DND-41 (cell line): ENCODE measurements around the gene VPS37D.
A peak's percentile ranks its signal among the peaks of the same experiment; 100 is the strongest.

Experiments
- ATAC-seq: fragments of 200-7000 bp; cut with Tn5 transposase; 3 replicates; pipeline ENCODE4 v1.9.1; 2021; ENCODE audit warnings: low read depth; ENCODE audit not compliant: insufficient read depth
- DNase-seq: peaks from one replicate; pipeline ENCODE4 v3.0.0-alpha.2; 2020
- H2AFZ ChIP-seq: 2 replicates; pipeline ENCODE4 v1.6.0; 2012; ENCODE audit warnings: low read depth, low read length
- H3K27ac ChIP-seq: 2 replicates; pipeline ENCODE4 v1.5.1; 2012; ENCODE audit warnings: low read length, inconsistent platforms
- H3K27me3 ChIP-seq: fragments of 200-600 bp; sonication (generic); 2 replicates; pipeline ENCODE4 v1.6.0; 2012; ENCODE audit warnings: low read length, mild to moderate bottlenecking, inconsistent platforms; ENCODE audit not compliant: insufficient read depth, poor library complexity
- H3K36me3 ChIP-seq: 2 replicates; pipeline ENCODE4 v1.5.1; 2012; ENCODE audit warnings: low read length, inconsistent platforms; ENCODE audit not compliant: insufficient read depth
- H3K4me1 ChIP-seq: 2 replicates; pipeline ENCODE4 v1.5.1; 2012; ENCODE audit warnings: mild to moderate bottlenecking, low read length; ENCODE audit not compliant: insufficient read depth
- H3K4me2 ChIP-seq: 2 replicates; pipeline ENCODE4 v1.6.0; 2012; ENCODE audit warnings: mild to moderate bottlenecking, moderate library complexity, low read length, inconsistent platforms; ENCODE audit not compliant: insufficient read depth
- H3K4me3 ChIP-seq, 2 experiments: fragments of 200-600 bp in 1 of 2; shearing (Covaris generic) in 1 of 2; 2 replicates each; pipeline ENCODE4 v1.5.1; 2012 to 2016; ENCODE audit warnings: inconsistent platforms in 2 of 2, low read length in 2 of 2, mild to moderate bottlenecking in 2 of 2, low read depth in 1 of 2, moderate library complexity in 1 of 2
- H3K79me2 ChIP-seq: 2 replicates; pipeline ENCODE4 v1.6.0; 2012; ENCODE audit warnings: low read length, inconsistent platforms; ENCODE audit not compliant: insufficient read depth
- H3K9ac ChIP-seq: 2 replicates; pipeline ENCODE4 v1.6.0; 2012; ENCODE audit warnings: low read depth, mild to moderate bottlenecking, inconsistent platforms, low read length, moderate library complexity
- H3K9me3 ChIP-seq: 2 replicates; pipeline ENCODE4 v1.5.1; 2012; ENCODE audit warnings: low read length, moderate library complexity, mild to moderate bottlenecking, inconsistent platforms; ENCODE audit not compliant: insufficient read depth, severe bottlenecking
- H4K20me1 ChIP-seq: 2 replicates; pipeline ENCODE4 v1.6.0; 2012; ENCODE audit warnings: low read length; ENCODE audit not compliant: insufficient read depth
- EZH2 ChIP-seq: IDR thresholded peaks from 3 replicates; pipeline ENCODE4 v1.6.1; 2012; ENCODE audit warnings: borderline replicate concordance, low read depth, mild to moderate bottlenecking, moderate library complexity, low read length, inconsistent platforms; ENCODE audit not compliant: severe bottlenecking
- TF ChIP-seq, protein P1 (sequence below): IDR thresholded peaks from 2 replicates; pipeline ENCODE4 v1.5.1; 2012; ENCODE audit warnings: borderline replicate concordance, low read length, moderate library complexity, mild to moderate bottlenecking; ENCODE audit not compliant: poor library complexity, severe bottlenecking; ENCODE audit errors: extremely low read depth

The VPS37D gene

GRCh38 chr7:73703225-73703624 lies 35.6 kb downstream of the VPS37D start:
- peak overlapping the region; percentile 46; the same call in 1 of the 2 replicates for H3K4me2 ChIP-seq
- peaks cover 17% of the 10 kb centered on the region for H3K36me3 ChIP-seq
- DNase-seq (no peak), ATAC-seq (no peak)
- peaks cover 19% of the 10 kb centered on the region for H4K20me1 ChIP-seq
- no peak for TF ChIP-seq EZH2
- TF ChIP-seq, protein P1, sequence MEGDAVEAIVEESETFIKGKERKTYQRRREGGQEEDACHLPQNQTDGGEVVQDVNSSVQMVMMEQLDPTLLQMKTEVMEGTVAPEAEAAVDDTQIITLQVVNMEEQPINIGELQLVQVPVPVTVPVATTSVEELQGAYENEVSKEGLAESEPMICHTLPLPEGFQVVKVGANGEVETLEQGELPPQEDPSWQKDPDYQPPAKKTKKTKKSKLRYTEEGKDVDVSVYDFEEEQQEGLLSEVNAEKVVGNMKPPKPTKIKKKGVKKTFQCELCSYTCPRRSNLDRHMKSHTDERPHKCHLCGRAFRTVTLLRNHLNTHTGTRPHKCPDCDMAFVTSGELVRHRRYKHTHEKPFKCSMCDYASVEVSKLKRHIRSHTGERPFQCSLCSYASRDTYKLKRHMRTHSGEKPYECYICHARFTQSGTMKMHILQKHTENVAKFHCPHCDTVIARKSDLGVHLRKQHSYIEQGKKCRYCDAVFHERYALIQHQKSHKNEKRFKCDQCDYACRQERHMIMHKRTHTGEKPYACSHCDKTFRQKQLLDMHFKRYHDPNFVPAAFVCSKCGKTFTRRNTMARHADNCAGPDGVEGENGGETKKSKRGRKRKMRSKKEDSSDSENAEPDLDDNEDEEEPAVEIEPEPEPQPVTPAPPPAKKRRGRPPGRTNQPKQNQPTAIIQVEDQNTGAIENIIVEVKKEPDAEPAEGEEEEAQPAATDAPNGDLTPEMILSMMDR, result no peak
- no peaks in the 10 kb centered on the region for H3K9me3 ChIP-seq
- no peaks in the 10 kb centered on the region for H3K27me3 ChIP-seq
- no peak overlapping the region for H3K4me3 ChIP-seq
- H3K79me2 ChIP-seq, result no peaks in the 10 kb centered on the region
- H2AFZ ChIP-seq, result no peak overlapping the region
- H3K4me1 ChIP-seq, result peaks cover 18% of the 10 kb centered on the region
- no peak overlapping the region for H3K9ac ChIP-seq
- no peak overlapping the region for H3K27ac ChIP-seq

GRCh38 chr7:73703757-73704639 lies 36.4 kb downstream of the VPS37D start:
- Histone ChIP-seq H3K4me1 (peaks cover 18% of the 10 kb centered on the region), H3K9ac (no peak overlapping the region), H3K36me3 (peaks cover 9% of the 10 kb centered on the region; the same call in 1 of the 2 replicates), H2AFZ (no peak overlapping the region), H3K27me3 (no peaks in the 10 kb centered on the region), H4K20me1 (peaks cover 17% of the 10 kb centered on the region), H3K4me3 (no peak overlapping the region), H3K9me3 (no peaks in the 10 kb centered on the region), H3K4me2 (peak overlapping the region; percentile 46; the same call in 1 of the 2 replicates), H3K27ac (no peak overlapping the region), H3K79me2 (no peaks in the 10 kb centered on the region)
- peak; percentile 66 for ATAC-seq
- TF ChIP-seq EZH2, result no peak
- TF ChIP-seq, protein P1, result no peak
- DNase-seq, result peak; percentile 59

DNA sequence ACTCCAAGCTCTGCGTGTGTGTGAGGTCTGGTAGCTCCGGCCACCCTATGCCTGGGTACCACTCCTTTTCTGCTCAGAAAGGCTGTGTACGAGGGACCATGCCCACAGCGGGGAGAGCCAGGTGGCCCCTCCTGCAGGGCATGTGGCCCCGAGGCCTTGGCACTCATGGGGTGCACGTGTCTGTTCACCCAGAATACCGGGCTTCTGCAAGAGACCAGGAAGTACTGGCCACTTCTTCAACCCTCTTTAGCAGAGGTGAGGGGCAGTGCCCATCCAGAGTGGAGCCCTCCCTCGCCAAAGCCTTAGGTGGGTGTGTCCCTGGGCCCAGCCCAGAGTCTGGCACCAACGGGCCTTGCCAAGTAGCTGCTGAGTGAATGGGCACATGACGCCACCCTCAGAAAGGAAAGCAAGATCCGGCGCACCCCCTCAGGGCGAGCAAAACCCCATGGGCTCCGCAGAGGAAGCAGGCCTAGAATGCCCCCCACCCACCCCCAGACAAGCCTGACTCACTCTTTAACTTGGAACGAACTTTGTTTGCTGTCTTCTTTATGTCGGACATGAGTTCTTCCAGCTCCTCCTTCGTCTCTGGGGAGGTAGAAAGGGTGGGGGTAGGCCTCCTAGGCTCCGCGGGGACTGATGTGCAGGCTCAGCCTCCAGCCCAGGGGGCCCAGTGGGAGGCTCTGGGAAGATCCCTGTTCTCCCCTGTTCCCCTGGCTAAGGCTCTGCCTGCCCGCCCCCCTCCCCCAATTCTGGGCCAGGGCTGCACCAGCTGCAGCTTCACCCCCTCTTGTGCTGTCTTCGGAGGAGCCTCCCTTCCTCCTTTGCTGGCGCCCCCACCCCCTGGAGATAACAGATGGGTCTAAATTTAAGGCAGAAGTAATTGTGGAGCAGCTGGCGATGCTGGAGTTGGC lies 37.3 kb downstream of the VPS37D start:
- Histone ChIP-seq H3K36me3 (0 out of 2 replicates have a peak, but pooled peaks cover under 1% of the 10 kb centered on the region), H3K4me2 (no peak overlapping the region), H3K9ac (no peak overlapping the region), H3K79me2 (no peaks in the 10 kb centered on the region), H3K27ac (no peak overlapping the region), H3K9me3 (no peaks in the 10 kb centered on the region), H4K20me1 (peaks cover 16% of the 10 kb centered on the region), H3K27me3 (no peaks in the 10 kb centered on the region), H3K4me3 (no peak overlapping the region), H2AFZ (no peak overlapping the region), H3K4me1 (peaks cover 18% of the 10 kb centered on the region)
- TF ChIP-seq, protein P1, result no peak
- no peak for TF ChIP-seq EZH2
- ATAC-seq (no peak), DNase-seq (no peak)
